HG03442 (cell line): ENCODE results near the gene PABPC1L.
A peak's percentile ranks its signal among the peaks of the same experiment; 100 is the strongest.
"Not testable (repeated sequence)": the region's sequence is repeated elsewhere in the genome, so short reads cannot be mapped to it uniquely, and the experiment has no call there.

Experiments used
- ATAC-seq: cut with Tn5 transposase; IDR thresholded peaks from one replicate; pipeline ENCODE4 v1.9.1; 2021; ENCODE audit warnings: mild to moderate bottlenecking, moderate library complexity; ENCODE audit not compliant: unreplicated experiment

Gene PABPC1L

DNA sequence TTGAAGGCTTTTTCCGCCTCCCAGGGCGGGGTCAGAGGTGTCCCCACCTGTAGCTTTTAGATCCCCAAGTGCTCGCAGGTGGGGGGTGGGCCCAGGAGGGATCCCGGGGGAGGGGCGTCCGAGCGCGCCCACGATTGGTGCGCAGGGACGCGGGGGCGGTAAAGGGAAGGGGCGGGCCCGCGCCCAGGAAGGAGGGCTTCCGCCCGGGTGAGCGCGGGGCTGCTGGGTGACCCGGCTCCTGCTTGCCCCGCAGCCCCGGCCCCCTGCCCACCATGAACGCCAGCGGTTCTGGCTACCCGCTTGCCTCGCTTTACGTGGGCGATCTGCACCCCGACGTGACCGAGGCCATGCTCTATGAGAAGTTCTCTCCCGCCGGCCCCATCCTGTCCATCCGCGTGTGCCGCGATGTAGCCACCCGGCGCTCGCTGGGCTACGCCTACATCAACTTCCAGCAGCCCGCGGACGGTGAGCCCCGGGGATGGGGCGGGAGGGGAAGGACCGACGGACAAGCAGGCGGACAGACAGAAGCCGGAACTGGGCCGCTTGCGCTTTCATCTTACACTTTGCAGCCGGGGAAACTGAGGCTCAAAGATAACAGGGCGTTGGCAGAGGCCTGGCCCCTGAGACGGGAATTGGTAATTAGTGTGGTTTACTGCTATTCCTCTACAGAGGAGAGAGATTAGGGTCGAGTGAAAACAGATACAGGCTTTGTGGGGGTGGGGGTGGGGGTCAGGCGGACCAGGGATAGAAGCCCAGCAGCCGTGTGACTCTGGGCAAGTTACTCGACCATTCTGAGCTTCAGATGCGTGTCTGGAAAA, at the start of gene PABPC1L:
TSS of gene PABPC1L (plus strand) at position 189 of the 818 bp plus-strand sequence. CDS start at position 273, 84 bp downstream.
- peak; percentile 66 for ATAC-seq

DNA sequence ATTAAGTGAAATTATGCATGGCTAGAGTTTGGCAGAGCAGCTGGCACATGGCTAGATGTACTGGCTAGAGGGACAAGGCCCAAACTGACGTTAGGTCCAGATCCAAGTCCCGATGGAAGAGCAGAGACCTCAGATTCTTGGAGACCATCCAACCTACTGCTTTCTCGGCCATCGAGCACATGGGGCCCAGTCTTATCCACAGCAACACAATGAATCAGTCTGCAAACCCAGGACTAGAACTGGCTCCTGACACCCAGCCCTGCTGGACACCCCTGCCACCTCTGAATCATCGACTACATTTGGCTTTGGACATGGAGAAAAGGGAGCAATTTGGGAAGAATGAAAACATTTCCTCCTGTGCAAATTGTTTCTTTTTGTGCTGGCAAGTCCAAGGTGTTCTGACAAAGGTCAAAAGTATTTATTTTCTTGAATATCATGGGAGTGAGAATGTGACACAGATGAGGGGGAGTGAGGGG, 48.3 kb upstream of the PABPC1L start:
- ATAC-seq, result no peak

DNA sequence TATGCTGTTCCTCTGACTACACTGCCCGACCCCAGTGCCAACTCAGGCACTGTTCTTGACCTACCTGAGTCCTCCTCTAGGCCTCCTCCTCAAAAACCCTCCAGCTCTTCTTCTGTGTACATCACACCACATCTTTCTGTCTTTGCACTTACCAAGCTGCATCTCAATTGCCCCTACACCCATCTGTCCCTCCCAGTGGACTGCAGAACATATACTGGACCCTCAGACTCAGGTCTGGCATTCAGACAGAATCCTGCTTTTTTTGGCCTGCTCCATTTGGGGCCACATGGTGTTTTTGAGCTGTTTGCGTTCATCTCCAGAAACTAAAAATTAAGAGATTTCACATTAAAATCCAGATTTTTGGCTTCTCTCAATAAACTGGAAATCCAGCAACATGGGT, 47.6 kb upstream of the PABPC1L start:
- no peak for ATAC-seq

DNA sequence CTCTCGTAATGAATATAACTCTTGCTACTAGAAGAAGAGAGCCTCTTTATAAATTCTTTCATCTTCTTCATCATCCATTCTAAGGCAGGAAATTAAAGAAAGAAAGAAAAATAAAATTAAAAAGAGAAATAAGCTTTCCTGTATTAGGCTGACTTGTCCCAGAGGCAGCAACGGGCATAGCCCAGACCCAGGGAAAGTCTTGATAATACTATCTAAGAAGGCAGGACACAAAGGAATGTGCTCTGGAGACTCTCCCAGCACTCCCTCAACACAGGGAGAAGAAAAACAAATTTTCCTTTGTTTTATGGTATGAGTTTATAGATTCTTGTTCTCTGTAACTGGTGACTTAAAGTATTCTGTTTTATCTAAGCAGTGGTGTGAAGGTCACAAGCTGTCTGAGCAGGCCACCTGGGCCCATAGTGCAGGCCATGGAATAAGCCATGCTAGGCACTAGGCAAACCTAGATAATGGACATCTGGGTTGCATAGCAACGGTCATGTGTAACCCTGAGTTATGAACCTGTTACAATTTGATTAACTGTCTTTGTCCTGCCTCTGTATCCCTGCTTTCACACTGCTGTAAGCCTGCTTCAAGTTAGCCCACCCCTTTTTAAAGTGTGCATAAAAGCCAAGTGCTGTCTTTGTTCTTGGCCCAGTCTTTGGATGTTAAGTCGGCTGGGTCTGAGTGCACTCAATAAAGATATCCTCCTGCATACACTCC, 46.3 kb upstream of the PABPC1L start:
- ATAC-seq, result not testable (repeated sequence)

DNA sequence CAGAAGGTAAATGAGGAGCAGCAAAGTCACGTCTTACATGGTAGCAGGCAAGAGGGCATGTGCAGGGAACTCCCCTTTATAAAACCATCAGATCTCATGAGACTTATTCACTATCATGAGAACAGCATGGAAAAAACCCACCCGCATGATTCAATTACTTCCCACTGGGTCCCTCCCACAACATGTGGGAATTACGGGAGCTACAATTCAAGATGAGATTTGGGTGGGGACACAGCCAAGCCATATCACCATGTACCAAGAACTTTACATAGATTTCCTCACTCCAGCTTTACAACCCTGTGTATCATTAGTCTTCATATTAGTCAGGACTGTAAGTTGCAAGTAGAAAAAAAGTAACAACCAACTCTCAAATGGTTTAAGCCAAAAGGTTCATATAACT, 45.4 kb upstream of the PABPC1L start:
- ATAC-seq, result not testable (repeated sequence)

DNA sequence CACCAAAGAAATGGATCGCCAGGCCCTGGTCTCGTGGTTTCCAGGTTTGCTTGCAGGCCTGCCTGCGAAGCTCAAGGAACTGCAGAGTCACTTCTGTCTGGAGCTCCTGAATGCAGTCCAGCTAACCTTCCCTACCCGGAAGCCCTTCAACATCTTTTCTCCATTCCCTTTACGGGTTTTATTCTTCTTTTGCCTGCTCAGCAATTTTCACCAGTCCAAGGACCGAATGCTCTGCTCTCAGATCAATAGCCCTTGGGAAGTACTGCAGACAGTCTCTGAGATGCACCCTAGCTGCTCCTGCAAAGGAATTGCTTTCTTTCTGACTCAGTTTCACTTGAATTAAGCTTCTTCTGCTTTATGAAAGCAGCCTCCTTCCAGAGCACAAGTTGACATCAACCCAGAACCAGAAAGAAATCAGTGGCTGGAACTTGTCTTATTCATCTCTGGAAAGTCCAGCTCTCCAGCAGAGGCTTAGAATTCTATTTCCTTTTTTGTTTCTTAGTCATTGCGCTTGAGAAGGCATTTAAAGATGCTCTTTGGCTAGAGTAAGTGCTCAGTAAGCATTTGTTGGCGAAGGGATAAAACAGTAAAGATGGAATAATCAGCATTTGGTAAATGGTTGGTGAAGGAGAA, 43.0 kb upstream of the PABPC1L start:
- ATAC-seq, result no peak

DNA sequence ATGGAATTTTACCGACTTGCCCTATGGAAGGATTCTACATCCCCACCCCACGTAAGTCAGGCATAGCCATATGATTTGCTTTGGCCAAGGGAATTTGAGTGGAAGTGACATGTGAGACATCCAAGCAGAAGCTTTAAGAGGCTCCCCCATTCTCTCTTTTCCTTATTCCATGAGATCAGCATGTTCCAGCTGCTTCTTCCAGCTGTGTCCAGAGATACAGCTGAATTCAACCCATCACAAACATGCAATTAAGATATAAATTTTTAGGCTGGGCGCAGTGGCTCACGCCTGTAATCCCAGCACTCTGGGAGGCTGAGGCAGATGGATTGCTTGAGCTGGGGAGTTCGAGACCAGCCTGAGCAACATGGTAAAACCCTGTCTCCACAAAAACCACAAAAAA, 40.4 kb upstream of the PABPC1L start:
- no peak for ATAC-seq

DNA sequence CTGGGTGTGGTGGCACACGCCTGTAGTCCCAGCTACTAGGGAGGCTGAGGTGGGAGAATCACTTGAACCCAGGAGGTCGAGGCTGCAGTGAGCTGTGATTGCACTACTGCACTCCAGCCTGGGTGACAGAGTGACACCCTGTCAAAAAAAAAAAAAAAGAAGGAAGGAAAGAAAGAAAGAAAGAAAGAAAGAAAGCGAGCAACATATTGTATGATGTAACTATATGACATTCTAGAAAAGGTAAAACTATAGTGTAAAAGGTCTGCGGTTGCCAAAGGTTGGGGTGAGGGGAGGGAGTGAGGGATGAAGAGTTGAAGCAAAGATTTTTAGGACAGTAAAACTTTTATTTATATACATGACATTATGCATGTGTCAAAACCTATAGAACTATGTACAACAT, 27.5 kb upstream of the PABPC1L start:
- not testable (repeated sequence) for ATAC-seq

DNA sequence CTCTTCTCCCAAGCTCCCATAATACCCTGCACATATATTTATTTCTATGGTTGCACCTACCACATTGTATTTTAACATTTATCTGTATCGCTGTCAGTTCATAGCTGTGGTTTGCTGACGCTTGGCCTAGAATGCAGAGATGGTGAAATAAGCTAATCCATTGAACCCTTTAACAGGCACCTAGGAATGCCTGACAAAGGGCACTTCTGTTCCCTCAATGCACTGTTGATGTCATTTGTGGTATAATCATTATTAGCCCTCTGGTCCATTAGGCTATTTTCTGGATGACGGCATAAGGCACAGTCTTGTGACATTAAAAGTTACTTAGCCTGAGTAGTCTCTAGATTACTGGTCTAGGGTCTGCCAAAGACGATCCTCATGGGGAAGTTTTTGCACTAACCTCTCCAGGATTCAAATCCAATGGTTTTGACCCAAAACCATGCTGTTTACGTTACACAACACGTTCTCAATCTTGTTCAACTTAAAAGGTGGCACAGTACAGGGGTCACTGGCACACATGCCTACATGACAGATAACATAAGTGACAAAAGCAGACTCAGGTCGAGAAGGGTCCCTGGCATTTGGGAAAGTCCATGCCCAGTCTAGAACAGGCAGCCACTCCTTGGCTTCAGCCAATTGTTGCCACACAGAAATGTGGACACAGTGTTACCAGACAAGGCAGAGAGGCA, 26.5 kb upstream of the PABPC1L start:
- no peak for ATAC-seq

DNA sequence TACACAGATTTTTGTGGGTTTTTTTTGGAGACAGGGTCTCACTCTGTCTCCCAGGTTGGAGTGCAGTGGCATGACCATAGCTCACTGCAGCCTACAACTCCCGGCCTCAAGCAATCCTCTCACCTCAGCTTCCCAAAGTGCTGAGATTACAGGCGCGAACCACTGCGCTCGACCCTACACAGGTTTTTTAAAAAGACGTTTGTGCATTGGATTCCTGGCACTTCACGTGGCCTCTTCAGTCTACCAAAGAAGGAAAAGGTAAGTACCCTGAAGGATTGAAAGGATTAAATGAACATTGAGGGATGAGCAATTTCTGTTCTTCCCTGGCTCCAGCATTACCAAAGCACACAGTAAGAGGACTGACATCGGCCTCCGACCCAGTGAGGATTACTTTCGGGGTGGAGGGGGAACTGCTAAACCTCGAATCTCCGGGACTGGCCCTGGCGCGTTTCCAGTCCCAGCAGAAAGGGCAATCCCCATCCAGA, 24.9 kb upstream of the PABPC1L start:
- ATAC-seq, result no peak

DNA sequence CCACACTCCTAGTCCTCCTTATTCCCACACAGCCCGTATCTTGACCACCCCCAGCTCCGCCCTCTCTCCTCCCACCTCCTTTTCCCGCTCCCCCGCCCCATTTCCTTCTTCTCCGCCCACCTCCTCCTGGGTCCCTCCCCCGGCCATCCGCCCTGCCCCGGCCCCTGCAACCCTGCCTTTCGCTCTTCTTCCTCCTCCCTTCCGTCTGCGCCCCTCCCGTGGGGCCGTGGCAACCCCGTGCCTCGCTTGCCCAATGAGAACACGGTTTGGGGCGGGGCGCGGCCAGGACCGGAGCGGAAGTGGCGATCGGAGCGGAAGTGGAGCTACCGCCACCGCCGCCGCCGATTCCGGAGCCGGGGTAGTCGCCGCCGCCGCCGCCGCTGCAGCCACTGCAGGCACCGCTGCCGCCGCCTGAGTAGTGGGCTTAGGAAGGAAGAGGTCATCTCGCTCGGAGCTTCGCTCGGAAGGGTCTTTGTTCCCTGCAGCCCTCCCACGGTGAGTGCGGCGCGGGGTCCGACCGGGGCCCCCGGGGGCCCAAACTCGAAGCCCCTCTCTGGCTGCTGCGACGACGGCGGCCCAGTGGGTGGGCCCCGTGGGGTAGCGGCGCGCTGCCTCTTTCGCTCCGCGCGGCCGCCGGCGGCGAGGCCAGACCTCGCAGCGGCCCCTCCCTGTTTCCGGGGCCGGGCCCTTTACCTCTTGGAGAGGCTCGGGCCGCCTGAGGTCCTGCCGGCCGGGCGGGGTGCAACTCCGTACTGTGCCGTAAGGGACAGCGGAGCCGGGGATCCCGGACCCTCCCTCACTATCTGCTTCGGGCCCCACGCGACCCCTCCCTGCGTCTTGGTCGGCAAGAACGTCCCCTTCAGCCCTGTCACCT, 24.2 kb upstream of the PABPC1L start, which contains the start of gene YWHAB:
TSS of gene YWHAB (plus strand) at position 314 of the 874 bp plus-strand sequence. CDS start 15,829 bp downstream, outside the sequence.
- ATAC-seq, result peak; percentile 91

DNA sequence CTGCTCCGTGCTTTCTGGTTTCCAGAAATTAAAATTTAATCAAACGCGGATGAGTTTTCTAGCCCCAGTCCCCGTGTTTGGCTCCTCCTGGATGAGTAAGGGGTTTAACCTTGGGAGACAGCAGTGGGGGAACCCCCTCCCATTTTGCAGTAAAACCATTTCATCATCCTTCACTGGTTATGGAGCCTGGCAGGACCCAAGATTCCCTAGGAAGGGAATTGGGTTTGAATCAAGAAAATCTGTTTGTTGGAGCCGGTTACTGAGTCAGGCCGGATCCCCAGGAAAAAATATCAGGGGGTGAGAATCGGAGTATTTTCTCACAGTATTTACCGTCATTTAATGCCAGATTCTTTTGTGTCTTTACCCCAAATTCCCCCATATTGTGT, 23.6 kb upstream of the PABPC1L start:
- no peak for ATAC-seq

DNA sequence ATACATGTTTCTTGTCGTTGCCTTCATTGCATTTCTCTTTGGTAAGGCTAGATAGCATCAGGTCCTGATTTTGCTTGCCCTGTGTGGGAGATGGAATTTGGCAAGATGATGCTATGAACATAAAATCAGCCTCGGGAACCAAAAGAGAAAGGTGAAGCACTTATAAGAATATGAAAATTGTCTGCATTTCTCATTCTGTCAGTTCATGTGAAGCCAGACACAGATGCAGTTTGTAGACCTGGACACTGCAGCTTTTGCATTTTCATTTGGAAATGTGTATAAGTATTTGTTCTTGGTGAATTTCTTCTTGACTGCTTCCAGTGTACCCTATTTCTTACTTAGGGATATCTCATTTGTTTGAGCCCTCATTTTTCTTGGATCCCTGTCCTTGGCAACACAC, 23.0 kb upstream of the PABPC1L start:
- ATAC-seq, result no peak

DNA sequence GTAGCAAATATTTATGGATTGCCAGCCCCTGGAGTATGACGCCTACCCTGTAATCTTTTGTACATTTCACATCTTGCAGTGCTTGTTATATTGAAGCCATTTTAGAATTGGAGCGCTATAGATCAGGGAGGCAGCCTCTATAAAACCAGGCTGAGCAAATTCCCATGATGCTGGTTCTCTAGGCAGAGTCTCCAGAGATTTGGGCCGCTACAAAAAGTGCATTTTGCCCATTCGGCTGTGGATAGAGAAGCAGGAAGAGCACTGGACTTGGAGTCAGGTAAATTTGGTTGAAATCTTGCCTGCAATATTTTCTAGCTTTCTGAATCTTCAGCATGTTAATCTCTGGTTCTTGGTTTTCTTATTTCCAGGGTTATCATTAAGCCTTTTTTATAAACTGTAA, 22.4 kb upstream of the PABPC1L start:
- no peak for ATAC-seq

DNA sequence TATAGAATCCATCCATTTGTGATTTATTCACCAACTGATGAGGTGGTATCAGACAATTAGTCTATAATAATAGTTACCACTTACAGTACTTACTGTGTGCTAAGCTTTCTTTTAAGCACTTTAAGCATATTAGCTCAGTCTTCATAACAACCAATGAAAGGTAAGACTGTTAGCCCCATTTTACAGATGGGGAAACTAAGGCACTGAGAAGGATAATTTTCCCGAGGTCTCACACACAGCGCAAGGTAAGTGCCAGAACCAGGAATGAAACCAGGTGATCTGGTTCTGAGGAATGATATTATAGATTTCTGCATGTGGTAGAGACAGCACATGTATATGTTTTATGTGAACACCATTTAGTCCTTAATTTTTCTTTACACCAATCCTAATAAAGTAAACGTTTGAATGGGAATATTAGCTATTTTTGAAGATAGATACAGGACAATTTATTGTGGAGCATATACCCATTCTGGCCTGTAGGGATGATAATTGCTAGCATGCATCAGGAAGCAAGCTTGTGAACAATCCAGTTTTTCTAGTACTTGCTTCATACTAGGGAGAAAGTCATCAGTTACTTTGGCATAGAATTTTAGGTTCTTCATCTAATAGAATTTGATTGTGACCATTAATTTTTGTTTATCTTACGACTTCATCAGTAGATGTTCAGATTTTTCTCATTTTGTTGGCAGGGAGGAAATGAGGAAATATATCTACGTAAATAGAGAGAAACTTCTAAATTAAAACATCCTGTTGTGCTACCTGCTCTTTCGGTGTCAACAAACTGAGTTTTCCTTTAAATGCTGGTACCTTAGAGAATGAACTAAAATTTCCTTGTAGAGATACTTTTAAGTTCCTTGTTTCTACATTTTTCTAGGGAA, 21.4 kb upstream of the PABPC1L start:
- no peak for ATAC-seq

DNA sequence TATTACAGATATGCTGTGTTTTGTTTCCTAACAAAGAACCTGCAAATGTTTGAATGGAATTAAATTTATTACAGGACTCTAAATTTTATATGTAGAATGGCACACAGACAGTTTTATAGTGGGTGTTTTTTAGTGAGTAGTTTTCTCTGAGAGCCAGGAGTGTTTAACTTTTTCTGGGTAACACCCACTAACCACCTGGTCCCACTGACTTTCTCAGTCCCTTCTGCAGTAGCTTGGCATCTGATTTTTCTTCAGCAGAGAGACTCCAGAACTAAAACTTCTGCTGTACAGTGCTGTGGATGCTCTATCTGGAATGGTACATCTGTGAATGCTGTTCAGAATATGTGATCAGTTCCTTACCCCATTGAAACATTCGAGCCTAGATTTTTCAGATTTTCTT, 18.0 kb upstream of the PABPC1L start:
- ATAC-seq, result no peak

DNA sequence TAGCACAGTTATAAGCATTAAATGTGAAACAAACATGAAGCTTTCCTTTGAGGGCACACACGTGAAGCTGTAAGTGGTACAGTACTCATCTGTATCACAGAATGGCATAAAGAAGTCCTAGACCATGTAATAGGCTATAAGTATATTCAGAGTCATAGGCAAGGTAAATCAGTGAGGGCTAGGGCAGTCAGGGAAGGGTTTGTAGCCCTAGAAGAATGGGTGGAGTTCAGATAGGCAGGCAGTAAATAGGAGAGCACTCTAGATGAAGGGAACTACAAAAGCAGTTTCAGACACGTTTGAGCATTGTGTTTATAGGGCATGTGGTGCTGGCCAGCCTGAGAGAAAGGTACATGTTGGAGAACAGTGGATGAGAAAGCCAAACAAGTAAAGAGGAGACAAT, 14.9 kb upstream of the PABPC1L start:
- no peak for ATAC-seq

DNA sequence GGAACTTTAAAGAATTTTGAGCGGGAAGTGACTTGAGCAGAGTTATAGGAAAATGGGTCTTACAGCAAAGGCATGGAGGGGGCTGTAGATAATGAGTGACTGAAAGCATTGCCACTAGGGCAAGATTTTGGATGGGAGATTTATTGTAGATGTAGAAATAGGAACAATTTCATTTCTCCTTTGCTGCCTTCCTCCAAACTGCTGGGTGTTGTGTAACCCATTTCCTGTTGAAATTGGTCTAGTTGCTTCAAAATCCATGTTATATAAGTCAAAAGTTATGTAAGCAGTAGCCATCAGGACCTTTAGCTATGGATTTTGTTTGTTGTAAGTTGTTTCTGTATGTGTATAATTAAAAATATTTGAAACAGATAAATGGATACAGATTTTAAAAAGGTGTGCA, 13.3 kb upstream of the PABPC1L start:
- ATAC-seq, result no peak

DNA sequence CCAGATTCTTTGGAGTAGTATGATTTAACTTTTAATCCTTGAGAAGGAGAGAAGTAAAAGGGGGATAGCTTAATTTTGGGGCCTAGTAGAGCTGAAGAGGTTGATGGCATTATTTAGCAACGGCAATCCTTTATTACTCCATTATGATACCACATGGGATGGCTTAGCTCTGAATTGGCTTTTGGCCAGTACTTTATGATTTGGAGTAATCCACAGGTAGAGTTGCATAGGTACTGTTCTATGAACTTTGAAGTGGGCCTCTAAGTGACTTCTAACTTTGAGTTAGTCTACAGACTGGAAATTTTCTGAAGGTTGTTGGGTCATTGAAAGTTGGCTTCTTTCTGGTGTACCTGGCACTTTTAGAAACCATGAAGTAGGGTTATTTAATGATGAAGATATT, 12.7 kb upstream of the PABPC1L start:
- ATAC-seq, result no peak
